HCT116 (cell line): ENCODE results near the gene KRTAP5-5. TPM values are rescaled to one million over a fixed set of nuclear protein-coding genes. Genes with fewer than 3 reads are reported as not detected.

ENCODE experiments used
- ATAC-seq: fragments of 200-7000 bp; cut with Tn5 transposase; 2 replicates; pipeline ENCODE4 v1.9.1; 2020; ENCODE audit warnings: mild to moderate bottlenecking, moderate library complexity
- BruUV-seq: library from RNA; stranded (reverse); fragments of 400-500 nt; replicated peaks from 2 replicates; lab custom pipeline; 2021; lab: Mats Ljungman, UMichigan
- CTCF ChIA-PET: fragments of 300-600 bp; sonication (Branson Sonifier 250); formaldehyde crosslinking; loops from one replicate; lab custom pipeline; 2021; ENCODE audit warnings: antibody characterized with exemption; lab: Charles Lee
- POLR2A ChIA-PET: fragments of 300-600, 350-600 bp; sonication (Branson Sonifier 250); formaldehyde crosslinking; loops from one replicate; lab custom pipeline; 2021; ENCODE audit warnings: antibody characterized with exemption; lab: Charles Lee
- RAD21 ChIA-PET, 2 experiments: fragments of 300-600 bp; sonication (Branson Sonifier 250); formaldehyde crosslinking; loops; one replicate each; lab custom pipeline; 2023; ENCODE audit warnings: low total read pairs in 2 of 2; ENCODE audit not compliant: uncharacterized antibody in 2 of 2, unreplicated experiment in 2 of 2, low non-redundant PET in 1 of 2; lab: Charles Lee
- DNase-seq: peaks from one replicate; pipeline ENCODE4 v3.0.0-alpha.2; 2010; ENCODE audit warnings: low read depth, low spot score
- H2AFZ ChIP-seq: fragments of 200-600 bp; shearing (Covaris generic), sonication (generic); 2 replicates; pipeline ENCODE4 v1.6.1; 2017; ENCODE audit warnings: low read depth, mixed run types, mixed read lengths, antibody characterized with exemption, low read length; ENCODE audit not compliant: poor library complexity, severe bottlenecking
- H3K27ac ChIP-seq: 2 replicates; pipeline ENCODE4 v1.5.1; 2012; ENCODE audit warnings: low read depth, low read length
- H3K27me3 ChIP-seq: fragments of 200-600 bp; sonication (generic); 2 replicates; pipeline ENCODE4 v1.6.1; 2016; ENCODE audit warnings: mixed run types, low read length, mixed read lengths; ENCODE audit not compliant: insufficient read depth
- H3K36me3 ChIP-seq, 2 experiments: fragments of 200-500 bp in 1 of 2; fragments of 200-600 bp in 1 of 2; sonication (Bioruptor generic) in 1 of 2; sonication (generic) in 1 of 2; 2 replicates each; pipeline versions ENCODE4 v1.5.1 to v1.6.1; 2014 to 2016; ENCODE audit warnings: low read length in 2 of 2, inconsistent platforms in 1 of 2, mixed read lengths in 1 of 2, mixed run types in 1 of 2; ENCODE audit not compliant: insufficient read depth in 2 of 2, control insufficient read depth in 1 of 2
- H3K4me1 ChIP-seq, 2 experiments: fragments of 200-600 bp in 1 of 2; sonication (generic) in 1 of 2; 2 replicates each; pipeline versions ENCODE4 v1.5.1 to v1.6.1; 2012 to 2017; ENCODE audit warnings: low read length in 2 of 2, inconsistent platforms in 1 of 2, mild to moderate bottlenecking in 1 of 2, mixed read lengths in 1 of 2, mixed run types in 1 of 2, moderate library complexity in 1 of 2; ENCODE audit not compliant: insufficient read depth in 2 of 2, control insufficient read depth in 1 of 2
- H3K4me2 ChIP-seq: fragments of 200-600 bp; sonication (generic); 2 replicates; pipeline ENCODE4 v1.6.1; 2017; ENCODE audit warnings: mixed run types, low read length, mixed read lengths
- H3K4me3 ChIP-seq, 2 experiments: fragments of 200-600 bp in 1 of 2; sonication (generic) in 1 of 2; replicated peaks in 1 of 2; 2 replicates each; pipeline ENCODE4 v1.5.1; 2011 to 2016; ENCODE audit warnings: low read length in 2 of 2, control low read depth in 1 of 2, low read depth in 1 of 2, mild to moderate bottlenecking in 1 of 2, mixed read lengths in 1 of 2, mixed run types in 1 of 2
- H3K79me2 ChIP-seq: fragments of 200-600 bp; sonication (generic); 2 replicates; pipeline ENCODE4 v1.6.1; 2017; ENCODE audit warnings: mild to moderate bottlenecking, mixed run types, low read length, moderate library complexity, mixed read lengths; ENCODE audit not compliant: insufficient read depth
- H3K9ac ChIP-seq: fragments of 200-600 bp; sonication (generic); 2 replicates; pipeline ENCODE4 v1.6.1; 2016; ENCODE audit warnings: low read length, mixed read lengths
- H3K9me2 ChIP-seq: fragments of 200-600 bp; sonication (generic), shearing (Covaris generic); 2 replicates; pipeline ENCODE4 v1.6.1; 2017; ENCODE audit warnings: mixed run types, mild to moderate bottlenecking, moderate library complexity; ENCODE audit not compliant: insufficient read depth
- H3K9me3 ChIP-seq, 2 experiments: fragments of 200-500 bp in 1 of 2; fragments of 200-600 bp in 1 of 2; sonication (Bioruptor generic) in 1 of 2; sonication (generic) in 1 of 2; 2 replicates each; pipeline ENCODE4 v1.6.1; 2014 to 2017; ENCODE audit warnings: low read length in 2 of 2, mixed read lengths in 2 of 2, inconsistent platforms in 1 of 2, low read depth in 1 of 2, mild to moderate bottlenecking in 1 of 2, mixed run types in 1 of 2, moderate library complexity in 1 of 2; ENCODE audit not compliant: control insufficient read depth in 1 of 2, insufficient read depth in 1 of 2
- H4K20me1 ChIP-seq: fragments of 200-600 bp; sonication (generic), shearing (Covaris generic); 2 replicates; pipeline ENCODE4 v1.6.1; 2017; ENCODE audit warnings: mixed run types, mild to moderate bottlenecking, moderate library complexity; ENCODE audit not compliant: insufficient read depth
- ATF3 ChIP-seq: IDR thresholded peaks from 2 replicates; pipeline ENCODE4 v1.6.1; 2012
- CBX3 ChIP-seq: IDR thresholded peaks from 2 replicates; pipeline ENCODE4 v1.6.1; 2012; ENCODE audit warnings: low read depth
- CTCF ChIP-seq, 3 experiments: fragments of 200-600 bp in 1 of 3; sonication (generic) in 1 of 3; IDR thresholded peaks in 2 of 3; conservative IDR thresholded peaks in 1 of 3; 2 replicates each; pipeline ENCODE4 v1.5.1; 2012 to 2017; ENCODE audit warnings: low read depth in 2 of 3, low read length in 2 of 3, antibody characterized with exemption in 1 of 3, borderline replicate concordance in 1 of 3, control low read depth in 1 of 3, mild to moderate bottlenecking in 1 of 3, mixed read lengths in 1 of 3, mixed run types in 1 of 3, moderate library complexity in 1 of 3; ENCODE audit not compliant: insufficient read depth in 1 of 3
- EZH2phosphoT487 ChIP-seq: fragments of 200-600 bp; IDR thresholded peaks from 2 replicates; pipeline ENCODE4 v1.6.1; 2018; ENCODE audit warnings: antibody characterized with exemption, borderline replicate concordance
- MAX ChIP-seq: IDR thresholded peaks from 2 replicates; pipeline ENCODE4 v1.6.1; 2012
- RAD21 ChIP-seq: IDR thresholded peaks from 2 replicates; pipeline ENCODE4 v1.6.1; 2012; ENCODE audit warnings: low read depth, mild to moderate bottlenecking
- TCF7L2 ChIP-seq: IDR thresholded peaks from 2 replicates; pipeline ENCODE4 v1.7.0; 2011; ENCODE audit warnings: borderline replicate concordance, inconsistent platforms; ENCODE audit not compliant: insufficient read depth, insufficient read length; ENCODE audit errors: extremely low read depth
- ZFX ChIP-seq: fragments of 450-650 bp; IDR thresholded peaks from 2 replicates; pipeline ENCODE4 v1.6.1; 2017
- intact Hi-C: fragments of 100-400 bp; cut with micrococcal nuclease; formaldehyde crosslinking; loops from 2 replicates; pipeline ENCODE4 v1.10.0; 2022
- total RNA-seq: library from RNA; stranded (reverse); gene quantifications from one replicate; pipeline ENCODE4 v1.2.1, GENCODE V29; 2021; ENCODE audit not compliant: unreplicated experiment

Gene KRTAP5-5
- total RNA-seq, 1 experiment from 2014 or later: not detected

GRCh38 chr11:1670905-1671371 is 41.4 kb downstream of the KRTAP5-5 start:
- Histone ChIP-seq H3K9me2 (no peaks in the 10 kb centered on the region), H2AFZ (no peak overlapping the region), H3K27ac (no peak overlapping the region), H3K9ac (no peak overlapping the region), H3K27me3 (peaks cover 47% of the 10 kb centered on the region; the same call in 1 of the 2 replicates), H3K4me2 (no peak overlapping the region), H3K9me3 (no peaks in the 10 kb centered on the region), H3K79me2 (no peaks in the 10 kb centered on the region), H3K4me3 (no peak overlapping the region), H4K20me1 (no peaks in the 10 kb centered on the region), H3K4me1 (no peaks in the 10 kb centered on the region), H3K36me3 (no peaks in the 10 kb centered on the region)
- ATAC-seq: no peak
- intact Hi-C loops: no loop called here
- TF ChIP-seq MAX: no peak
- no peak for TF ChIP-seq EZH2phosphoT487
- TF ChIP-seq RAD21: no peak
- TF ChIP-seq CTCF (IDR thresholded peaks at IDR 0.05 in 2 of 3, conservative IDR thresholded peaks at IDR 0.05 in 1 of 3; ENCODE audit: borderline replicate concordance in 1 of 3, insufficient read depth in 1 of 3, low read depth in 2 of 3, low read length in 2 of 3): no peak
- TF ChIP-seq ZFX: no peak
- TF ChIP-seq ATF3: no peak
- TF ChIP-seq TCF7L2: no peak
- no peak for TF ChIP-seq CBX3
- BruUV-seq: no TSS peak
- DNase-seq: no peak
- ChIA-PET POLR2A (no interaction called here), RAD21 (no interaction called here), CTCF (no interaction called here)
